Hippocampal formation (tissue), 2 donors: Measurements from ENCODE around the gene TMEM204.

ENCODE experiments used
- DNase-seq, 2 donors: peaks; one replicate each; lab custom pipeline; 2025; lab: John Stamatoyannopoulos, UW

Gene TMEM204

GRCh38 chr16:1520461-1520860, 13.0 kb upstream of the TMEM204 start:
- DNase-seq = no peak

DNA sequence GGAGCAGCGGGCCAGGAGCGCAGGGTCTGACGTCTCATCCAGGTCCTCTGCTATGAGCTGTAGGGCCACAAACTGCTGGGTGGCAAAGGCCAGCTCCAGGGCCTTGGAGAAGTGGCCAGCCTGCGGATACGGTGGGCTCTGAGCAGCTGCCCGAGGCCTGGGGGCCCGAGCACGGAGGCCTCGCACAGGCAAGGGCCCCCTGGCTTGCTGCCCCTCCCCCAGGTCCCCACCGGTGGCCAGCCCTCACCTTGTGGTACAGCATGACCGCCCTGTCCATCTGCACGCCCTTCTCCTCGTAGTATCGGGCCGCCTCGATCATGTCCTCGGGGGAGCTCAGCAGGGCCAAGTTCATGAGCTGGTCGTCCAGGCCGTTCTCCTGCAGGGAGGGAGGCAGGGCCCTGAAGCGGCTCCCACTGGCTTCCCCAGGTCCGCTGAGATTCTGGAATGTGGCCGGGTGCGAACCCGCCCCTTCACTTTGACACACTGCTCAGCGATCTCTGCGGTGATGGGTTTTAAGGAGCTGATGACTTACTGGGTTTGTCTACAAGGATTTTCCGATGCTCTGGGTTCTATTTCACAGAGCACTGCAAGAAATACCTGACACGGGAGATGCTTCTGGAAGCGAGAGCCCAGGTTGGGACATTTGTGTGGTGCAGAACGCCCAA, 9.8 kb upstream of the TMEM204 start:
- DNase-seq = no peak

DNA sequence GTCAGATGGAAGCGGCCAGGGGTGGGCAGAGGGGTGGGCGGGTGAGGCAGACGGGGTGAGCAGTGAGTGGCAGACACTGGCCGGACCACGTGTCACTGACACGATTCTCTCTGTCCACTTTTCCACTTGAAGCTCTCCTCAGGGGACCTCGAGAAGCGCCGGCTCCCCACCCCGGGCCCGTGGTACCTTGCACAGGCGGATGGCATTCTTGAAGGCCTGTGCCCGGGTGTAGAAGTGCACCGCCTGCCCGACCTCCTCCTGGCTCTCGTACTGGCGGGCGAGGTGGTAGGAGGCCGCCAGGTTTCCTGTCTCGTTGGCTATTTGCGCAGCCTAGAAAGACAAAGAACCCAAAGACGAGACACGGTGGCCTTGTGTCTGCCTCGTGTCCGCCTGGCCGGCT, 9.1 kb upstream of the TMEM204 start:
- no peak for DNase-seq

DNA sequence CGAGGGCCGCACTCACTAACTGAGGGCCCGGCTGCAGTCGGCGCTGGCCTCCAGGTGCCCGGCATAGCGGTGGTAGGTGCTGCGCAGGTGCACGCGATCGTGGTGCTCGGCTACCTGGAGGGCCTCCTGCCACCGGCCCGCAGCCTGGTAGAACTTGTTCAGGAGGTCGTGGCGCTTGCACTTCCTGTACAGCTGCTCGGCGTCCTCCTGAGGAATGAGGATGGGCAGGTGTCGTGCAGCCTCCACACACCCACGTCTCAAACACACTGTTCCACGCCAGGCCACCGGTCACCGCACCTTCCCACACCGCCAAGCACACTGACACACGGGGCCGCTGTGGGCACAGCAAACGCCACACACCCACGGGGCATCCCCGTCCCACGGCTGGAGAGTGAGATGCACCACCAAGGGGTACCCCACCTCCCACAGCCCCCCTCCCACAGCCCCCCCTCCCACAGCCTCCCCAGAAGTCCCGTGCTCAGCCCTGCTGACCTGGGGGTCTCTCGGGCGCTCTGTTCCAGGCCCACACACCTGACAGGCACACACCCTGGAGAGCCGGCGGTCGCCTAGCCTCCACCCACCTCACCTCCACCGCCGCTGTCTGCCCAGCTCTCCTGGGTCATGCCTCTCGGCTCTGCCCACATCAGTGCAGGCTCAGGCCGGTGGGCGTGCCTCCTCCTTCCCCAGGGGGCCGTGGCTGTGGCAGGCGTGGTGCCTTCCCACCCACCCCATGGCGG, 7.4 kb upstream of the TMEM204 start:
- no peak for DNase-seq

DNA sequence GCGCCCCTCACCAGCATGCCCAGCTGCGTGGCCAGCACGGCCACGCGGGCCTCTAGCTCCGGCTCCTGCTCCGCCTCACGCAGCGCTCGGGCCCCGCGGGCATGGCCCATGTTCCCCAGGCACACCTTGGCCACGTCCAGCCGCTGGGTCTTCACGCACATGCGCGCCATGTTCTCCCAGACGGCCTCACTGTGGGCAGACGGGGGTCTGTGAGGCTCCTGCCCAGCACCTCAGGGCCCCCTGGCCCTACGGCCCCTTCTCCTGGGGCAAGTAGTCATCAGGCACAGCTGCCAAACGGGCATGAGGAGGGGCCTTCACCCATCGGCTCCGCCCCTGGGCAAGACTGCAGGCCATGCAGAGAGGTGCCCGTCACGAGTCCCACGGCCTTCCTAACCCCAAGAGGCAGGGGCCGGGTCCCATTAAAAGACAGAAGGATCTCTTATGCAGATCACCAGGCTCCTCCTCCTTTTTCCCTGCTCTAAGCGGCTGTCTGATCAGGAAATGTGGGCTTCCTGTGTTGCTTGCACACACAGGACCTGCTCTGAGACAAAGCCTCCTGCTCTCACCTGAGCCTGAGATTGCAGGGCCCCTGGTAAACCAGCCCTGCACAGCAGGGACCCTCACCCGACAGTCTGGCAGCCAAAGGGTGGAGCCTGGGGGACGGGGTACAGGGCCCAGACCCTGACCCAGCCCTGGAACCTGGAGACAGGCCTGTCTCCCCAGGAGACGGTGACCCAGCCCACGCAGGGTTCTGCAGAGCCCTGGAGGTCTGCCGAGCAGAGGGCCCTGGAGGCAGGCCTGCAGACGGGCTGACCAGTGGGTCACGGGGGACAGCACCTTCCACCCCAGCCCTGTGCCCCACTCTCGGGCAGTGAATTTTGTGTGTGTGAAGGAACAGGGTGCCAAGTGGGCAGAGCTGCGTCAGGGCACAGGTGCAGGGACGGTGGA, 6.6 kb upstream of the TMEM204 start:
- no peak for DNase-seq

GRCh38 chr16:1527836-1528811, 5.3 kb upstream of the TMEM204 start:
- no peak for DNase-seq

DNA sequence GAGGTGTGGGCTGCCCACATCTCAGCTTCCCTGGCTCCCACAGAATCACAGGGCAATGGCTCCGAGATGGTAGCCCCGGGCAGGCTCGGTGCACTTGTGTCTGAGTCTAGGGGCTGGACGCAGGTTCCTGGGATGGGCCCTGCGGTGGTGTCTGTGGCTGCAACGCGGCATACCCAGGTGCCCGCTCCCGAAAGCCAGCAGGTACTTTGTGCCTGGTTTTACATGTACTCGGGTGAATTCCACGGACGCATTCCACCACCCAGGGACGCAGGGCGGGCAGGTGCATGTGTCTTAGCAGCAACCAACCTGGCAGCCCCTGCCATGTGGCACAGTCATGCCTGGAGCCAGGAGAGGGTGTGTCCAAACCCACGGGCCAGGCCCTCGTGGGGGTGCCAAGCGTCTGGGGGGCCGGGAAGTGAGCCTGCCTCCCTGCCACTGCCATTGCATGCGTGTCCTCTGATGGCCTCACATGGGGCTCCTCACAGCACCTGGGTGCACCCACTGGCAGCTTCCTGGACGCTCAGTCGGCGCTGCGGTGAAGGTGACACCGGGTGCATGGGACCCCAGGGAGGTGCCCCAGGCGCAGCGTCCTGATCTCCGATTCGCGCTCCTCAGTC, 4.4 kb upstream of the TMEM204 start:
- DNase-seq = no peak

DNA sequence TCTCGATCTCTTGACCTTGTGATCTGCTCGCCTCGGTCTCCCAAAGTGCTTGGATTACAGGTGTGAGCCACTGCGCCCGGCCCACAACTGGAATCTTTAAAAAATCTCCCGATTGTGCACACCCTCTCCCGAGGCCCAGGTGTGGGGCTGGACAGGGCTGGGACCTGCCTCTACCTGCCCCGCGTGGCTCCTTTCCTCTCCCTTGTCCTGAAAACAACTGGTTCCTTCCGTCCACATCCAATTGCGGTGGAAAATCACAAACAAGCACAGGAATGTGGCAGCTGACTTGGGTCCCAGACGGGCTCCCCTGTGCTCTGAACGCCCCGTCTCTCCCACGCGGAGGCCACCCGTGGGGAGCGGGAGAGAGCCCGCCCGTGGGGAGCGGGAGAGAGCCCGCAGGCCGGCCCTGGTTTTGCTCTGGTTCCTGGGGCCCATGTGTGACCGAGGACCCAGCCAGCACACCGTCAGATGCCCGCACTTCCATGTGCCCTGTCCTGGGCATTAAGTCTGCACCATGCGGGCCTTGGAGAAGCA, 3.0 kb upstream of the TMEM204 start:
- DNase-seq = no peak

- DNase-seq = no peak
Measured at GRCh38 chr16:1530883-1531637, 2.4 kb upstream of the TMEM204 start.

GRCh38 chr16:1531638-1531910, 1.9 kb upstream of the TMEM204 start:
- DNase-seq = no peak

GRCh38 chr16:1532081-1532760, 1.2 kb upstream of the TMEM204 start:
- no peak for DNase-seq

DNA sequence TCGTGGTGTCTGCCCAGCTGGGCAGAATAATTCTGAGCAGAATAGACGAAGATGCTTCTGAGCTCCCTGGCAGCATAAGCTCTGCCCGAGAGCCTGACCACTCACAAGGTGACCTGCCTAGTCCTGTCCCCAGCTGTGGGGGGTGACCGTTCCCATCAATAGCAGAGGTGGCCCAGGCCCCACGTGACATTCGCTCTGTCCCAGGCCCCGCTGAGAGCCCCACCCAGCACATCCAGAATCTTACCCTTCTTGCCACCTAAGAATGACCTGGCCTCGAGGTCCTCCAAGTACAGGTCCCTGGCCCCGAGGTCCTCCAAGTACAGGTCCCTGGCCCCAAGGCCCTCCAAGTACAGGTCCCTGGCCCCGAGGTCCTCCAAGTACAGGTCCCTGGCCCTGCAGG, 695 bp upstream of the TMEM204 start:
- no peak for DNase-seq

DNA sequence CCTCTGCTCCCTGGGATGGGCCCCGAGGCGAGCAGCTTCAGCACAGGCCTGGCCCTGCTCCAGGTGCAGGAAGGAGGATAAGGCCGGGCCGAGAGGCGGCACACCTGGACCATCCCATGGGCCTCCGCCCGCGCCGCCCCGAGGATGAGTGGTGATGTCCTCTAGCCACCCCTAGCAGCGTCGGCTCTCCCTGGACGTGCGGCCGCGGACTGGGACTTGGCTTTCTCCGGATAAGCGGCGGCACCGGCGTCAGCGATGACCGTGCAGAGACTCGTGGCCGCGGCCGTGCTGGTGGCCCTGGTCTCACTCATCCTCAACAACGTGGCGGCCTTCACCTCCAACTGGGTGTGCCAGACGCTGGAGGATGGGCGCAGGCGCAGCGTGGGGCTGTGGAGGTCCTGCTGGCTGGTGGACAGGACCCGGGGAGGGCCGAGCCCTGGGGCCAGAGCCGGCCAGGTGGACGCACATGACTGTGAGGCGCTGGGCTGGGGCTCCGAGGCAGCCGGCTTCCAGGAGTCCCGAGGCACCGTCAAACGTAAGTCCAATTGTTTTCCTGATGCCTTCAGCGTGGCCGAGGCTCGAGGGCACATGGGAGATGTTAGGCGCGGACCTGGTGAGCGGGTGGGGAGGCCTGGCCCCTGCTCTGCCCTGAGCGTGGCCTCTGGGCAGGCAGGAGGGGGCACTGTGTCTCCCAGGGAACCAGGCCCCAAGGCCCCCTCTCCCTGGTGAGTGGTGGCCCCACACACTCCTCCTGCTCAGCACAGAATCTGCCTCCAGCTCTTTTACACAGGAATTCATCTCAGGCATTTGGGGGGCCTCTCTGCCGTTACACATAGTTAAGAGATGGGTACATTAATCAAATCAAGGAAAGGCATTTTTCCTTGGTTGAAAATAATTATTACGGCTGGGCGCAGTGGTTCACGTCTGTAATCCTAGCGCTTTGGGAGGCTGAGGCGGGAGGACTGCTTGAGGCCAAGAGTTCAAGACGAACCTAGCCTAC, 855 bp downstream of the TMEM204 start:
- DNase-seq = no peak

DNA sequence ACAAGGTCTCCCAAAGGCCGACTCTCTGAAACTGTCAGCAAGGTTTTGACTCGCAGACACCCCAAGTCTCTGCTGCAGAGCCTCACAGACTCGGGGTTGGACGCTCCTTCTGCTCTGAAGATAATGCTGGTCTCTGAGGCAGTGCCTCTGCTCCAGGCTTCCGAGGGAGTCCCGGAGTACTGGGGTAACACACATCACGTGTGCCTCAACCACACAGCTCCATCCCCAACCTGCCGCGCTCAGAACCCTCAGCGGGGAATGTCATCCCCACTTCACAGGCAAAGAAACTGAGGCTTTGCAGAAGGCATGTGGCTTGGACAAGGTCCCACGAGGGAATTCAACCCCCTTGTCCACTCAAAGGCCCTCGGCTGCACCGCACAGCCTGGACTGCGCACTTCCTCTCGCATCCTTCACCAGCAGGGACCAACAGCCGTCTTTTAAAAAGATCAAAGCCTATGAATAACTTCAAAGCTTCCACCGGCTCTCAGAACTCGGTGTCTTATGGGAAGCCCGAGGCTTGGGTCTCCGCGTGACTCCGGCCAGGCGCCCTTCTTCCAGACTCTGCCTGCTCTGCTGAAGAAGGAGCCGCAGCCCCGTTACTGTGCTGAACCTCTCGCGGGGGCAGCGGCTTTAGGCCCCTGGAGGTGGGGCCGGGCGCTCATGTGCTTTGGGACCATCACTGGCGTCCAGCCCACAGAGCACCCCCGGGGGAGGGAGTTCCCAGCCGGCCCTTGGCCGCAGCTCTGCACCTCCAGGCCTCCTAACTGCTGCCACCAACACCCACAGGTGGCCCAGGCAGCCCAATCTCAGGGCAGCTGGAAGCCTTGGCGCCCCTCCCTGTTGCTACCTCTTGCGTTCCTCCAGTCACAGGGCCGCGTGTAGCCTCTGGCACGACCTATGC, 2.2 kb downstream of the TMEM204 start:
- DNase-seq = no peak

DNA sequence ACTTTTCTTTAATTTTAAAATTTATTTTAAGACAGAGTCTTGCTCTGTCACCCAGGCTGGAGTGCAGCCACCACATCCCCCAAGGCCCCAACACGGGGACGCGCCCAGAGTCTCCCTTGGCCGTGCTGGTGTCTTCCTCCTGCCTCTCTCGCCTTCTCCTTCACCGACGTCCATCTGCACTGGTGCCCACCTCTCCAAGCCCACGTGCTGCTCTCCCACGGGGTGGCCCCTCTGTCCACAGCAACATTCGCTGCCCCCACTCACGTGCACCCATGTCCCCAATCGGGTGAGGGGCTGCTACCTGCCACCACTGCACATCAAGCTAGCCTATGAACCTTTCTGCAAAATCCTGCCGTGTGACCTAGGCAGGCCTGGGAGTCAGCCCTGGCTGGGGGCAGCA, 3.1 kb downstream of the TMEM204 start:
- DNase-seq = no peak

DNA sequence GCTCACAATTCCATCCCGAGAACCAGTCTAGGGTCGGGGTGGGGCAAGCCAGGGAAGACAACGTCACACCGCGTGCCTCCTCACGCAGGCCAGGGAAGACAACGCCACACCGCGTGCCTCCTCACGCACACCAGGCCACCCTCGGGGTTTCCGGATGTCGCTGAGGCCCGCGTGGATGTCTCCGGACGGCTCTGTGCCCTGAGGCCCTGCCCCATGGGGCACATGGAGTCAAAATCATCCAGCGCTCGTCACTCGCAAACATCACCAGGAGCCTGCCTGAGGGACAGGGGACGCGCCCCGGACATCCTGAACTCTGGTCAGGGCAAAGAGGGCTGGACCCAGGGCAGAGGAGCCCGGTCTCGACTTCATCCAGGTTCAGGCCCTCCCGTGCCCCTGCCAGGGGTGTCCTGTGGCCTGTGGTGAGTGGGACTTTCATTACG, 3.7 kb downstream of the TMEM204 start:
- DNase-seq = no peak

DNA sequence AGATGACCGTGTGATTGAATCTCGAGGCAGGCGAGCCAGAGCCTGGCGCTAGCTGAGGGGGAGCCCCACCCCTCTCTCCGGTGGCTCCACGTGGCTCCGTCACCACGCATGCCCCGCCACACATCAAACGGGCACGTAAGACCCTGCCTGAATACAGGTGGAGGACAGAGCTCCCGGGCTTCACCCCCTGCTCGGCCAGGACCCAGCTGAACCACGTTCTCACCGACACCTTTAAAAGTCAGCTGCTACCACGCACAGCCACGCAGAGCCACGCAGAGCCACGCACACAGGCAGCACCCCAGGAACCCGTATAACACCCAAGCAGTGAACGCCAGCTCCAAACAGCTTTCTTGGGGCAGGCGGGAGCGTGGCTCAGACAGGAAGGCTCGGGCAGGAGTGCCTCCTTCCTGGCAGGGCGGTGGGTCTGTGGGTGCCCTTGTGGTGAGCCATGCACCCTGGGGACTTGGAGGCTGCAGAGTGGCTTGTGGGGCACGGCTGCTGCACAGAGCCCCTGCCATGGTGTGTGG, 4.4 kb downstream of the TMEM204 start:
- no peak for DNase-seq
